Measurements from ENCODE around the gene CNOT6L.

GRCh38 chr4:77798385-77798784 lies 20.8 kb downstream of the CNOT6L start:
- no peak for TF ChIP-seq NRF1 (IDR thresholded peaks at IDR 0.05; ENCODE audit: low read depth, low read length)
- TF ChIP-seq EP300 (IDR thresholded peaks at IDR 0.05; ENCODE audit: borderline replicate concordance in 1 of 2, low read depth in 1 of 2, low read length in 1 of 2): no peak
- no peak for TF ChIP-seq SMC3 (IDR thresholded peaks at IDR 0.05; ENCODE audit: low read depth, low read length)
- TF ChIP-seq CTCF (IDR thresholded peaks at IDR 0.05): no peak
- no peak for TF ChIP-seq USF1 (IDR thresholded peaks at IDR 0.05; ENCODE audit: borderline replicate concordance, low read depth)
- TF ChIP-seq IRF3 (IDR thresholded peaks at IDR 0.05; ENCODE audit: low read depth, low read length): no peak
- TF ChIP-seq GATA2 (CRISPR knock-in tag; IDR thresholded peaks at IDR 0.05): no peak
- no peak for TF ChIP-seq MAX (IDR thresholded peaks at IDR 0.05; ENCODE audit: low read depth)
- TF ChIP-seq POLR2AphosphoS5 (IDR thresholded peaks at IDR 0.05; ENCODE audit: low read depth, low read length): no peak
- no peak for TF ChIP-seq EZH2phosphoT487 (IDR thresholded peaks at IDR 0.05; ENCODE audit: borderline replicate concordance, low read depth)
- TF ChIP-seq FOXJ3 (CRISPR knock-in tag; IDR thresholded peaks at IDR 0.05): no peak
